ENCODE results near the gene APMAP.

- no peak for TF ChIP-seq ZSCAN32 (CRISPR knock-in tag; IDR thresholded peaks at IDR 0.05)
- TF ChIP-seq ZBTB7A (IDR thresholded peaks at IDR 0.05; ENCODE audit: borderline replicate concordance, control insufficient read depth, low read depth, low read length) = no peak
These were observed 32.2 kb downstream of the APMAP start for GRCh38 chr20:24960302-24960801.

Measured in K562 (cell line).